Neuron (in vitro differentiated cells): ENCODE measurements around the gene KRTAP3-2.

Experiments used
- H2AFZ ChIP-seq: one replicate; pipeline ENCODE4 v1.6.1; 2013; ENCODE audit warnings: low read depth, mild to moderate bottlenecking, inconsistent platforms, low read length, moderate library complexity
- H3K27me3 ChIP-seq: one replicate; pipeline ENCODE4 v1.6.1; 2013; ENCODE audit warnings: low read length; ENCODE audit not compliant: insufficient read depth
- H3K36me3 ChIP-seq: one replicate; pipeline ENCODE4 v1.6.1; 2013; ENCODE audit warnings: low read length; ENCODE audit not compliant: insufficient read depth
- H3K4me1 ChIP-seq: one replicate; pipeline ENCODE4 v1.6.1; 2013; ENCODE audit warnings: low read length; ENCODE audit not compliant: insufficient read depth
- H3K4me3 ChIP-seq: 2 replicates; pipeline ENCODE4 v1.5.1; 2013; ENCODE audit warnings: mild to moderate bottlenecking, low read length, moderate library complexity
- H3K9me3 ChIP-seq: one replicate; pipeline ENCODE4 v1.6.1; 2013; ENCODE audit warnings: low read length

KRTAP3-2 gene

DNA sequence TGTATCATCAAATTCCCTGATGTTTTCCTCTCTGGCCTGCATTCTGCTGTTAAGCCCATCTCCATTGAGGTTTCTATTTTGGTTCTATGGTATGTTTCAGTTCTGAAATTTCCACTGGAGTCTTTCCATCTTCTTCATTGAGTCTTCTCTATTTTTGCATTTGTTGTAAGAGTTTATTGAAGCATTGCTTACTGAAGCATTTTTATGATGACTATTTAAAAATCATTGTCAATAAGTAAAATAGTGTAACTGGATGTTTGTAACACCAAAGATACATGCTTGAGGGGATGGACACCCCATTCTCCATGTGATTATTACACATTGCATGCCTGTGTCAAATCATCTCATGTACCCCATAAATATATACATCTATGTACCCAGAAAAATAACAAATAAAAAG, 24.2 kb downstream of the KRTAP3-2 start:
- no peak overlapping the region for H3K4me3 ChIP-seq
- H2AFZ ChIP-seq, result no peak overlapping the region
- H3K27me3 ChIP-seq, result no peaks in the 10 kb centered on the region
- no peaks in the 10 kb centered on the region for H3K9me3 ChIP-seq
- no peaks in the 10 kb centered on the region for H3K4me1 ChIP-seq
- no peaks in the 10 kb centered on the region for H3K36me3 ChIP-seq

DNA sequence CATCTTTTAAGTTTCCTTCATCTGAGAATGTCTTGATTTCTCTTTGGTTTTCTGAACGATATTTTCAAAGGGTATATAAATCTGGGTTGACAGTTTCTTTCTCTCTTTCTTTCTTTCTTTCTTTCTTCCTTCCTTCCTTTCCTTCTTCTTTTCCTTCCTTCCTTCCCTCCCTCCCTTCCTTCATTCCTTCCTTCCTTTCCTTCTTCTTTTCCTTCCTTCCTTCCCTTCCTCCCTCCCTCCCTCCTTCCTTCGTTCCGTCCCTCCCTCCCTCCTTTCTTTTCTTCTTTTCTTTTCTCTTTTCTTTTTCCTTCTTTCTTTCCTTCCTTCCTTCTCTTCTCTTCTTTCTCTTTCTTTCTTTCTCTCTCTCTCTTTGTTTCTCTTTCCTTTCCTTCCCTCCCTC, 25.3 kb downstream of the KRTAP3-2 start:
- Histone ChIP-seq H3K4me1 (no peaks in the 10 kb centered on the region), H2AFZ (no peak overlapping the region), H3K4me3 (no peak overlapping the region), H3K9me3 (no peaks in the 10 kb centered on the region), H3K36me3 (no peaks in the 10 kb centered on the region), H3K27me3 (no peaks in the 10 kb centered on the region)

DNA sequence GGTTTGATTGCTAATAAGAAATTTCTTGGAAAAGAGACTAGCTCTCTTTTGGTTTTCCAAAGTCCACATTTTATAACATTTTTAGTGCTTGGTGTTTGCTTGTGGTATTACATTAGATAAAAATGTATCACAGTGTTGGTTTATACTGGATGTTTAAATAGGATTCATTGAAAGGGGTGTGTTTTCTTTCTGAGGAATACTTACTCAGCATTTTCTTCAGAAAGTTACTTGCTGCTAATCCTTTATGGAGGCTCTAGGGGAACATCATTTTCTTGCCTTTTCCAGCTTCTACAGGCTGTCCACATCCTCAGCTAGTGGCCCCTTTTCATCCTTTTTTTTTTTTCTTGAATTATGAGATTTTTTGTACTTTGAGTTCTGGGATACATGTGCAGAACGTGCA, 32.1 kb downstream of the KRTAP3-2 start:
- H3K4me3 ChIP-seq, result no peak overlapping the region
- H3K9me3 ChIP-seq, result no peaks in the 10 kb centered on the region
- no peaks in the 10 kb centered on the region for H3K36me3 ChIP-seq
- H3K4me1 ChIP-seq, result no peaks in the 10 kb centered on the region
- H2AFZ ChIP-seq, result no peak overlapping the region
- no peaks in the 10 kb centered on the region for H3K27me3 ChIP-seq

DNA sequence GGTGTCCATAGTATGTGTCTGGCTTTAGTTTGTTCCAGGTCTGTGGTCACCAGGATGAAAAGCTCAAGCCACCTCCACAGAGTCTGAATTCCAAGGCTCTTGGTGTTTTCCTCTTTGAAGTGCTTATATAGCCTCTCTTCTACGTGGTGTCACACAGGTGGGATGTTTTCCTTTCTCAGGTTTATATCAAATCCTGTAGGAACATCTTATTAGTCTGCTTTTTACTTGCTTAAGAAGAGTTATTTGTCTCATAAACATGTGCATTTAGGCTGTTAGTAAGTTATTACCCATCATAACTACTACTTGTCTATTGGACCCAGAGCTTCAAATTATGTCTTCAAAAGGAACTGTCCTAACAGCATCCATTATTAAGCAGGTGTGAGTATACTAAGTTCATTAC, 32.9 kb downstream of the KRTAP3-2 start, which contains the start of gene KRT39:
TSS of gene KRT39 (minus strand) at position 101 of the 400 bp plus-strand sequence. CDS start at position 9, 92 bp downstream.
- Histone ChIP-seq H3K4me1 (no peaks in the 10 kb centered on the region), H2AFZ (no peak within 1 kb of the TSS)

DNA sequence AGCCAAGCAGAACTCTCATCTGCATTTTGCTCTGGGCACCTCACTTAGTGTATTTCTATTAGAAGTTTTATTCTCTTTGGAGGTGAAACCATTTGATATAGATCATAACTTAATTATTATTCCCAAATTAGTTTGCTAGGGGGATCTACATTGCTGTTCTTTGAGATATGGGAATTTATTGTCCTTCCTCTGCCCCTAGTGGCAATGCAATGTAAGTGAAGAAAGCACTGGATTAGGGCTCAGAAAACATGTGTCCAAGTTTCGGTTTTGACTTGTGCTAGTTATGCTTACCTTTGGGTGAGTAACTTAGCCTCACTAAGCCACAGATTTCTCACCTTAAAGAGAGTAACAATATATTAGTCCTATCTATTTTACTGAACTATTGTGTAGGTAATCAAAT, 35.9 kb downstream of the KRTAP3-2 start:
- peaks cover 2% of the 10 kb centered on the region for H3K27me3 ChIP-seq
- no peaks in the 10 kb centered on the region for H3K36me3 ChIP-seq
- no peaks in the 10 kb centered on the region for H3K9me3 ChIP-seq
- no peaks in the 10 kb centered on the region for H3K4me1 ChIP-seq
- no peak overlapping the region for H2AFZ ChIP-seq
- no peak overlapping the region for H3K4me3 ChIP-seq

More for the DNA sequence above, 32.9 kb downstream of the KRTAP3-2 start, which contains the start of gene KRT39:
- no peaks in the 10 kb centered on the region for H3K9me3 ChIP-seq
- H3K4me3 ChIP-seq, result no peak within 1 kb of the TSS
- no peaks in the 10 kb centered on the region for H3K27me3 ChIP-seq
- no peaks in the 10 kb centered on the region for H3K36me3 ChIP-seq

DNA sequence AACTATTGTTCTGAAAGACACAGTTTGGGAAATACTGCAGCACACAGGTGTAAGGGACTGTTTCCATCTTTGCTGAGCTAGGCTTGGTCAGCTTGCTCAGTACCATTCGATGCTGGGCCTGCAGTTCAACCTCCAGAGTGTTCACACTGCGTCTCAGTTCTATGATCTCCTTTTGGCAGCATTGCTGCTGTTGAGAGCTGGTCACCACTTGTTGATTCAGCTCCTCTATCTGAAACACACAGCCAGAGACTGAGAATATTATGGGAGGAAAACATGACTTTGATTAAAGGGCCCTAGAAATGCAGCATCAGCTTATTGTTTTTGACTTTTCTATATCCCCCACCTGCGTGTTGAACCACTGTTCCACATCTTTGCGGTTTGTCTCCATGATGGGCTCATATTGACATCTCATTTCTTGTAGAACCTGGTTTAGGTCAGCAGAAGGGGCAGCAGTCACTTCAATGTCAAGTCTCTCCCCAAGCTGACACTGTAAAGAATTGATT, 37.6 kb downstream of the KRTAP3-2 start:
- Histone ChIP-seq H3K36me3 (no peaks in the 10 kb centered on the region), H3K4me3 (no peak overlapping the region), H3K4me1 (no peaks in the 10 kb centered on the region), H2AFZ (no peak overlapping the region), H3K9me3 (no peaks in the 10 kb centered on the region), H3K27me3 (peaks cover 2% of the 10 kb centered on the region)

DNA sequence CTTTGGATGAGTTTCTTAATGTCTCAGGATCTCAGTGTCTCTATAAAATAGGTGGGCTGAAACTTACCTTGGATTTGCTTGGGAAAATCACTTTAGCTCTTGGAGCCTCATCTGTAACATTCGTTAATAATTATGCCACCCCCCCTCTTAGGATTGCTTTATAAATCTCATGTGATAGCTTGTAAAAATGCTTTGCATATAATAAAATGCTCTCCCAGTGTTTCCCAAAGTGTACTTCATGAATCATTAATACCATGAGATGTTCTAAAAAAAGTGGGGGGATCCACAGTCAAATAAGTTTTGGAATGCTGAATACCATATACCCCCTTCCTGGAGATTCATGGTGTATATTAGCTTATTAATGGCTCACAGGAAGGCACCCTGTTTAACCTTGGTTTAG, 38.1 kb downstream of the KRTAP3-2 start:
- Histone ChIP-seq H3K4me1 (no peaks in the 10 kb centered on the region), H3K27me3 (peaks cover 4% of the 10 kb centered on the region), H3K36me3 (no peaks in the 10 kb centered on the region), H3K4me3 (no peak overlapping the region), H2AFZ (no peak overlapping the region), H3K9me3 (no peaks in the 10 kb centered on the region)

DNA sequence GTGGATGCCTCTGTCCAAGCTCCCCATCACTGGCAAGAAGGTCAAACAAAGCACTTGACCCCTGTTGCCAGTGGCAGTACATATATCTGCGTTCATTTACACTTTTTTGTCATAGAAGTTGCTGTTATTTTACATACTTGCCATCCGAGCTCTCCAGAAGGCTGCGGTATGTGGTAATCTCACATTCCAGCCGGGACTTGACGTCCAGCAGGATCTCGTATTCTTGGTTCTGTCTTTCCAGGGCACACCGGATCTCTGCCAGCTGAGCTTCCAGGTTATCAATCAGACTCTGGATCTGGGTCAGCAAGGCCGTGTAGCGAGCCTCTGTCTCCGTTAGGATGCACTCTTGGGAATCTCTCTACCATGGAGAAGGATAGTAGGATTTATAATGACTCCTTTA, 39.6 kb downstream of the KRTAP3-2 start:
- peaks cover 5% of the 10 kb centered on the region for H3K27me3 ChIP-seq
- H3K4me3 ChIP-seq, result no peak overlapping the region
- no peak overlapping the region for H2AFZ ChIP-seq
- H3K4me1 ChIP-seq, result no peaks in the 10 kb centered on the region
- no peaks in the 10 kb centered on the region for H3K9me3 ChIP-seq
- no peaks in the 10 kb centered on the region for H3K36me3 ChIP-seq

DNA sequence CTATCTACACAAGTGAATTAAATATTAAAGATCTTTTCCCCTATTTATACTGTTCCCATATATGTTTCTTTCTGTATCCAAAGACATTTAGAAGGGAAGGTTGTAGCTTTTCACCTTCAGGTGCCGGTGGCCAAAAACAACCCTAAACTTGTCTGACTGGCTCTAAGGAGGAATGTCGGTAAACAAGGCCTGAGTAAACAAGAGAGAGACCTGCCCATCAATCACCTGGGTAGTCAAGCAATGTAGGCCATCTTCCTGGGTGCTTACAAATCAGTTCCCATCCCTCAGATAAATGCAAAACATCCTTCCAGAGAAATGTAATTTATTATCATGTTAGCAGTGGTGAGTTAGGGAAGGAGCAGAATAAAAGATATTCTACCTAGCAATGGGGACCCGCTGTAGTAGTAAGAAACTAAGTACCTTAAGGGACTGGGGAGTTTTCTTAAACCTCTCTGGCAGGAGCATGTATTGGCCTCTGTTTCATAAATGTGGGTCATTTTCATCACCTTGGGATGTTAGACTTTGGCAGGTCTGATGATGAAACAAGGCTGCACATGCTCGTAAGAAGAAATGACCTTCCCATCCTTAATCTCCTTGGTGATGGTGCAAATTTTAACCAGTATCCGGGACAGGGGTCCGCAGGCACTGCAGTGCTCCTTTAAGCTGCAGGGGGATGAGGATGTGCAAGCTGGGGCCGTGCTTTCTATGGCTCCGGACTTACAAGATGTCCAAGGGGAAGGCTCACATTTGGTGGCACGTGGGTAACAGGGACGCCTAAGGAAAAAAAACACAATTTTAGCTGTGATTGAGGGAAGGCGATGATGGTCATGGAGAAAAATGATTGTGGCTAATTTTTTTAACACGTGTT, 41.4 kb downstream of the KRTAP3-2 start:
- H3K9me3 ChIP-seq, result no peaks in the 10 kb centered on the region
- no peak overlapping the region for H2AFZ ChIP-seq
- H3K36me3 ChIP-seq, result no peaks in the 10 kb centered on the region
- H3K27me3 ChIP-seq, result peaks cover 5% of the 10 kb centered on the region
- no peaks in the 10 kb centered on the region for H3K4me1 ChIP-seq
- no peak overlapping the region for H3K4me3 ChIP-seq

DNA sequence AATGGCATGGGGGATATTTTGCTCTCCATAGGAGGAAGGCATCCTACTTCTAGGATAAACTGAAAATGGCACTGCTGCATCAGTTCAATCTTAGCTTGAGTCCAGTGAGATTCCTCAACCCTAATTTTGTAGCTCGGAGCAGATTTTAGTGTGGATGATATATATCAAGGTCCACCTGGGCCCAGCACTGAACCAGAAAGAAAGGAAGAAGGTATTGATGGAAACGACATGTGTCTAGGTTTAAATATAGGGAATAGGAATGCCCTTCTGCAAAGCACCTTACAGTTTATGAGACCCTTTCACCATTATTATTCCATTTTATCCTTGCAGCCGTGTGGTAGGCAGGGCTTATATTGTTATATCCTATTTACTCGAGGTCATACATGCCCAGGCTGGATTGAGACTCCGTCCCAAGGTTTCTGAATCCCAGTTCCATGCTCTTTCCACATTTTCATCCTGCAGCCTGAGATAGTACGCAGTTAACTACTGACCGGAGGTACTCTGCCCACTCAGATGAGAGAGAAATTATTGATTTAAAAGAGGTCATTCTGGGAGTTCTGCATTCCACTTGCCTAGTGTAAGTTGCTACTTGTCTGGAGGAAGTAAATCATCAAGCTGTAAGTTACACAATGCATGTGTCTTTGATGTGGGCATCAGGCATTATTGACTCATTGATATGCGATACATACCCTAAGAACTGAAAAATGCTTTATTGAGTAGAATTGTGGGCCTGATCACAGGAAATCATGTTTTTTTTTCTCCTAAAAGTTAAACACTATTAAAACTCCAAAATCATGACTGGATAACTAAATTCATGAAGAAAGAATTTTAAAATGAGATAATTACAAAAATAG, 43.1 kb downstream of the KRTAP3-2 start:
- Histone ChIP-seq H3K4me1 (no peaks in the 10 kb centered on the region), H3K4me3 (no peak overlapping the region), H2AFZ (no peak overlapping the region), H3K9me3 (no peaks in the 10 kb centered on the region), H3K27me3 (peaks cover 5% of the 10 kb centered on the region), H3K36me3 (no peaks in the 10 kb centered on the region)

DNA sequence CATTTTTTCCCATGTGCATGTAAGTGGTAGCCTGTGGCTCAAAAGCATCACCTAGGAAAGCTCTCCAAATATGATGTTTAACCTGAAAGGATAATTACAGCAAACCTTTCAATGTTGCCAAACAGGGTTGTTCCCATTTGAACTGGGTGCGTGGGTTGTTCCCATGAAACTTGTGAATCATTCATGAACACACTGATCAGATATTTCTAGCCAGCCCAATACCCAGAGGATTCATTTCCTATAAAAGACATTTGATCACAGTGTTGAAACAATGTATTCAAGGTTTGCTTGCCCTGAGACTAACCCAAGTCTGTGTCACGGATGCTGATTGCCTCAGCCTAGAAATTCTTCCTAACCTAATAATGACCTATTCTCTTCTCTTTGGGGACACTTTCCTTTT, 45.8 kb downstream of the KRTAP3-2 start:
- Histone ChIP-seq H3K36me3 (no peaks in the 10 kb centered on the region), H3K27me3 (peaks cover 6% of the 10 kb centered on the region), H3K4me1 (no peaks in the 10 kb centered on the region), H3K4me3 (no peak overlapping the region), H2AFZ (no peak overlapping the region), H3K9me3 (no peaks in the 10 kb centered on the region)

DNA sequence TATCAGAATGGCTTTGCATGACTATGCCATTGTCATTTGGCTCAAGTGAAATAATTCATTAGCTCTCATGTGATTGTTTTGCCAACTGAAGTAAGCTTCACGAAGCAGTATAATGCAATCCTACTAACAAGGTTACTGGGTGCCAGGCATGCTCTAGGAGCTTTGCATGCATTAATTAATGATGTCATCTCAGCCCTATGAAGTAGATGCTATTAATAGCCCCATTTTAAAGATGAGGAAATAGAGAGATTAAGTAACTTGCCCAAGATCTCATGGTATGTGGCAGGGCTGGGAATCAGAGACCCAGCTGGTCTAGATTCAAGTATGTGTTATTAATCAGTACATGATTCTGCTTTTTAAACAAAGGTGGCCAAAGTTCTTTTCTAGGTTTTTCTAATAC, 47.0 kb downstream of the KRTAP3-2 start:
- H2AFZ ChIP-seq, result no peak overlapping the region
- peaks cover 6% of the 10 kb centered on the region for H3K27me3 ChIP-seq
- no peaks in the 10 kb centered on the region for H3K9me3 ChIP-seq
- H3K36me3 ChIP-seq, result no peaks in the 10 kb centered on the region
- no peaks in the 10 kb centered on the region for H3K4me1 ChIP-seq
- no peak overlapping the region for H3K4me3 ChIP-seq

DNA sequence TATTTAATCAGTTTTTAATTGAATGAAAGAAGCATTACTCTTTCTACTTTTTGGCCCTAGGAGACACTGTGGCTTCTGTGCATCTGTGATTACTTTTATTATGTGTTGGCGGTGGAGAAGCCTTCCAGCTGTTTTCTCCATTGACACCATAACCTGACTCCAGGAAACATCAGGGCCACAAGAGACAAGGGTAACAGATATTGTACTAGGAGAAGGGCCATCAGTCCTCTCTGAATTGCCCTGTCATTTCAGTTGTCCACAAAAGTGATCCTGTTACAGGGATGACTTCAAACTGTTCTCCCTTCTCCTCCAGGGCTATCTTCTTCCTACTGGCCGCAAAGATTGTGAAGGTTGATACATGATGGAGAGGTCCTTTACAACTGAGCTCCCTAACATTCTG, 47.6 kb downstream of the KRTAP3-2 start:
- no peak overlapping the region for H3K4me3 ChIP-seq
- no peaks in the 10 kb centered on the region for H3K4me1 ChIP-seq
- no peaks in the 10 kb centered on the region for H3K36me3 ChIP-seq
- peaks cover 6% of the 10 kb centered on the region for H3K27me3 ChIP-seq
- no peak overlapping the region for H2AFZ ChIP-seq
- no peaks in the 10 kb centered on the region for H3K9me3 ChIP-seq
